ENCODE data around the gene HOXB7.

Gene HOXB7

DNA sequence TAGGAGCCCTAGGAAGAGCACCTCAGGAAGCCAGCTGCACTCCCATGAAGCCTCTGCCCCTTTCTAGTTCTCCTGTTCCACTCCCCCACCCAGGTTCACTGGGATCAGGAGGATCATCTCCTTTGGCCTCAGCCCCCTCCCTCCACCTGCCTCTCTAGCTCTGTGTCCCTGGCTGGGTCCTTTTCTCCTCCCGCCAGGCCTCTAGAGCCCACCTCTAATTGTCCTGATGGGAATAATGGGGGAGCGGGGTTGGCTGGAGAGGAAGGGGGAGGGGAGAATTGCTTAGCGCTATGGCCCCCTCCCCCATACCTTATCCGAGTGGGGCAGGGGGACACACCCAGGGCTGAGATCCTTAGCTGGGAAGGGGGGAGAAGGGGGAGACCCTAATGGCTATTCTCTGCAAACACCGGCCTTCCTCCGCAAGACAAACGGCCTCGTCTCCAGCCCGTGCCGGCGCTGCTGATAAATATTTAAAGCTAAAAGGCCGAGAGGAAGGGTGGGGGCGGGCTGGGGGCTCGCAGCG lies 997 bp downstream of the HOXB7 start:
- DNase-seq (ENCODE audit: low read depth) = no peak
- peak overlapping the region; percentile 60 for H3K4me3 ChIP-seq (ENCODE audit: low read depth, low read length)
- TF ChIP-seq, protein P1, sequence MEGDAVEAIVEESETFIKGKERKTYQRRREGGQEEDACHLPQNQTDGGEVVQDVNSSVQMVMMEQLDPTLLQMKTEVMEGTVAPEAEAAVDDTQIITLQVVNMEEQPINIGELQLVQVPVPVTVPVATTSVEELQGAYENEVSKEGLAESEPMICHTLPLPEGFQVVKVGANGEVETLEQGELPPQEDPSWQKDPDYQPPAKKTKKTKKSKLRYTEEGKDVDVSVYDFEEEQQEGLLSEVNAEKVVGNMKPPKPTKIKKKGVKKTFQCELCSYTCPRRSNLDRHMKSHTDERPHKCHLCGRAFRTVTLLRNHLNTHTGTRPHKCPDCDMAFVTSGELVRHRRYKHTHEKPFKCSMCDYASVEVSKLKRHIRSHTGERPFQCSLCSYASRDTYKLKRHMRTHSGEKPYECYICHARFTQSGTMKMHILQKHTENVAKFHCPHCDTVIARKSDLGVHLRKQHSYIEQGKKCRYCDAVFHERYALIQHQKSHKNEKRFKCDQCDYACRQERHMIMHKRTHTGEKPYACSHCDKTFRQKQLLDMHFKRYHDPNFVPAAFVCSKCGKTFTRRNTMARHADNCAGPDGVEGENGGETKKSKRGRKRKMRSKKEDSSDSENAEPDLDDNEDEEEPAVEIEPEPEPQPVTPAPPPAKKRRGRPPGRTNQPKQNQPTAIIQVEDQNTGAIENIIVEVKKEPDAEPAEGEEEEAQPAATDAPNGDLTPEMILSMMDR (IDR thresholded peaks at IDR 0.05; ENCODE audit: low read depth, low read length, missing control alignments) = no peak

DNA sequence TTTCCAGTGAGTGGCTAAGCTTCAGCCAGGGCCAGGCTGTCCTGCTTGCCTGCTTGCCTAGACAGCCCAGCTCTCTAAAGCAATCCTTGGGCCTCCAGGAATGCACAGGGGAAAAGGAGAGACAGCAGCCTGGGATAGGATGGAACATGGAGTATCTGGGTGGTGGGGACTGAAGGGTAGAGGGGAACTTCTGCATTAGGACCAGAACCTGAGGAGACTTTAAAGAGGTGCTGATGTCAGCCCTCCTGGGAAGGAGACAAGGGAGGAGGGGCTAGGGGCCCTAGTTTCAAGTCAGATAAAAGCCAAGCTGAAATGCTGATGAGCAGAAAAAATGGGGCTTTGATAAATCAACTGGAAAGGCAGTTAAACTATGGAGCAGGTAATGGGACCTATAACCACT lies 1.8 kb downstream of the HOXB7 start:
- H3K4me3 ChIP-seq (ENCODE audit: low read depth, low read length) = no peak overlapping the region
- DNase-seq (ENCODE audit: low read depth) = no peak
- TF ChIP-seq, protein P1 (IDR thresholded peaks at IDR 0.05; ENCODE audit: low read depth, low read length, missing control alignments) = no peak

DNA sequence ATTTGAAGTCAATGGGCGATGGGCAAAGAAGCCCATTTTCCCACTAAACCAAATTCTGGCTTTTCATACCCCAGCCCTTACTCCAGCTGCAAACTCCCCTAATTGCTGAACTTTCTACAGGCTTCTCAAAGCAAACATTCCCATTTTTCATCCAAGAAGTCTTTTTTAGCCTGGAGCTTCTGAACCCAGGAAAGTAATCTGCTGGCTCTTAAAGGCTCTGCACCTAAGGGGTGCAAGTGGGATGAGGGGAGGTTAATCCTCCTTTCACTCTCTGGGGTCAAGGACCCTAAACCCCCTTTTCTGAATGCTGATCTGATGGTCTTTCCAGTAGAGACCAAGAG lies 2.4 kb downstream of the HOXB7 start:
- H3K4me3 ChIP-seq (ENCODE audit: low read depth, low read length) = no peak overlapping the region
- DNase-seq (ENCODE audit: low read depth) = no peak
- TF ChIP-seq, protein P1 (IDR thresholded peaks at IDR 0.05; ENCODE audit: low read depth, low read length, missing control alignments) = no peak

DNA sequence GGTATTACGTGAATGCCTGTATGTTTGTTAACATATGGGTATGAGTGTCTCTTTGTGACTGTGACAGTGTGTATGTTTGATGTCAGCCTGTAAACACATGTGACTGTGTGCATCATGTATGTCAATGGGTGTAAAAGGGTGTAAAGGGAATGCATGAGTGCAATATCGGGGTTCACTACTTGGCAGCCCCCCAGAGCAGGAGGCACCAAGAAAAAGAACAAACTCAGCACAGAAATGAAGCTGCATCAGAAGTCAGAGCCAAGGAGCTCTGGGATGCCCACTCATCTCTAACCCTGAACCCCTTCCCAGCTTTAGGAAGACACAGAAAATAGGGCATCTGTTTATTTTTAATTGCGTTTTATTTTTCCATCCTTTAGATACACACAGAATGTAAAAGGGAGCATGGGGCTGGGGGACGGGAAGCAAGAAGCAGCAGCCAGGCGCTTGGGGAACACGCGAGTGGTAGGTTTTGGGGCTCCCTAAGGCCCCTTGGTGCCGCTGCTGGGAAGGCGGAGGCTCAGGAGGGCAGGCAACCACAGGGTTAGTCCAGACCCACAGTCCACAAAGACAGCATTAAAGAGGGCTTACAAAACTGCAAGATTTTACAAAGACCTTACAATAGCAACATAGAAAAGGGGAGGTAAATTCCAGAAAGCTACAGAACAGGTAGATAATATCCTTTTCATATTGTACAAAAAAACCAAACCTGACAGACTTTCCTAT lies 3.8 kb downstream of the HOXB7 start:
- H3K4me3 ChIP-seq (ENCODE audit: low read depth, low read length) = no peak overlapping the region
- no peak for DNase-seq (ENCODE audit: low read depth)
- TF ChIP-seq, protein P1 (IDR thresholded peaks at IDR 0.05; ENCODE audit: low read depth, low read length, missing control alignments) = no peak

DNA sequence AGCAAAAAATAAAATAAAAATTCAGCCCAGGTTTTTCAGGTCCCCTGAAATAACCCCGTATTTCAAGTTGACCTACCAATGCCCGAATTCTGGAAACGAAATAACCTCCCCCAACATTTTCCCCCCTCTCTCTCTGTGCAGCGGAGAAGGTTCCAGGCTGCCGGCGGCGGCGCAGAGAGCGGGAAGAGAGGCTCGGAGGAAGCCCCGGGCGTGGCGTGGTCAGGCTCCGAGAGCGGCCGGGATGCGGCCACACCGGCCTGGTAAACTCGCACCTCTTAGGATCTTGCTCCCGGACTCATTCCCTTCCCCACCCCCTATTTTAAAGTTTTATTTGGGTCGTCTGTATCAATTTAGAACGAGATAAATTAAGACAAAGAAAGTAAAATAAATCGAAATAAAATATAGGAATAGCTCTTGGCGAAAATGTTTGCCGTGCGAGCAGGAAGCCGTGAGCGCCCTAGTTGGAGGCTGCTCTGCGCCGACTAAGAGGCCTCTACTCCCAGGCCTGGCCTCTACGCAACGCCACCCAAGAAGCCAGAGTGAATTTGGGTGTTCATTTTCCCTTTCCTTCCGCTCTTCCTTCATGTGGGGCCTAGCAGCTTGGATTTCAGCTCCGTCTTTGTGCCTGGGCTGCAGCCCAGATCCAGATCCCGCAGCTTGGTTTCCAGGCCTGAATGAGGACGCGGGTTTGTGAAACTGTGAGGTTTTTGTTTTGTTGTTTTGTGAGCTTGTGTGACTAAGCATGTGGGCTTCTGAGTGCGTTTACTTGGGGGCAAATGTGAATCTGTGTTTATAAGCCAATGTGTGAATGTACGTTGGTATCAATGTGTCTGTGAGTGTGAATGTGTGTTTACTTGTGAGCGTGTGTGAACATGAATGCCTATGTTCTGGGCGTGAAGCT lies 4.6 kb downstream of the HOXB7 start:
- H3K4me3 ChIP-seq (ENCODE audit: low read depth, low read length) = no peak overlapping the region
- TF ChIP-seq, protein P1 (IDR thresholded peaks at IDR 0.05; ENCODE audit: low read depth, low read length, missing control alignments) = no peak
- DNase-seq (ENCODE audit: low read depth) = no peak

DNA sequence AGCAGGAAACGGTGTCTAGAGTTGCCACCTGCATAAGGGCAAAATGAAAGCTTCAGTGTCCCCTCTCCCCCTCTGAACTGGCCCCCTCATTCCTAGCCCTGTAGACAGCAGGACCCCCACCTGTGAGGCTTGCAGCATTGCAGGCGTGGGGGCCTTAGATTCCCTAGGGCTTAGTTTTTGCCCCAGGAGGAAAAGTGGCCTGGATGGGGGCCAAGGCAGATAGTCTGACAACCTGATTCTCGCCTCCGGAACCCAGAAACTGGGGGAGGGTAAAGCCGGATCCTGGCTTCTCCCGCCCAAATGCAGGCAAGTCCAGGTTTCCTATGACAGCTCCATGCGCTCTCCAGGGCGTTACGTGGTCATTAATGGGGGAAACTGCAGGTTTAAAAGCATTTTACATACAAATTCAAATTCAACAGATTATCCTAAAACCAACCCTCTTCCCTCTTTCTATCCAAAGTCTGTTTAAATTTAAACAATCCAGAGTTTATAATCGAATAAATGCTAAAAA lies 5.4 kb downstream of the HOXB7 start:
- no peak for DNase-seq (ENCODE audit: low read depth)
- no peak overlapping the region for H3K4me3 ChIP-seq (ENCODE audit: low read depth, low read length)
- TF ChIP-seq, protein P1 (IDR thresholded peaks at IDR 0.05; ENCODE audit: low read depth, low read length, missing control alignments) = no peak
